DOHH2 (cell line): Measurements from ENCODE around the gene CHORDC1.
"Not testable (repeated sequence)": the region's sequence is repeated elsewhere in the genome, so short reads cannot be mapped to it uniquely, and the experiment has no call there.

Experiments
- H3F3A ChIP-seq: fragments of 200-600 bp; sonication (generic), shearing (Covaris generic); 2 replicates; pipeline ENCODE4 v1.6.0; 2016; ENCODE audit warnings: antibody characterized with exemption, mild to moderate bottlenecking; ENCODE audit not compliant: control insufficient read depth, insufficient read depth
- H3K27ac ChIP-seq: fragments of 200-600 bp; sonication (generic); 2 replicates; pipeline ENCODE4 v1.5.1; 2014; ENCODE audit warnings: low read depth, mild to moderate bottlenecking, low read length, moderate library complexity
- H3K27me3 ChIP-seq: fragments of 200-600 bp; sonication (generic); 2 replicates; pipeline ENCODE4 v1.6.1; 2014; ENCODE audit warnings: mild to moderate bottlenecking, low read length, mixed read lengths; ENCODE audit not compliant: control insufficient read depth
- H3K36me3 ChIP-seq: fragments of 200-600 bp; sonication (generic); 2 replicates; pipeline ENCODE4 v1.6.1; 2014; ENCODE audit warnings: mild to moderate bottlenecking, low read length, moderate library complexity, mixed read lengths; ENCODE audit not compliant: control insufficient read depth
- H3K4me1 ChIP-seq: fragments of 200-600 bp; sonication (generic); 2 replicates; pipeline ENCODE4 v1.6.1; 2014; ENCODE audit warnings: mild to moderate bottlenecking, low read length, mixed read lengths; ENCODE audit not compliant: control insufficient read depth
- H3K4me2 ChIP-seq: fragments of 200-600 bp; sonication (generic); 2 replicates; pipeline ENCODE4 v1.6.0; 2014; ENCODE audit warnings: mild to moderate bottlenecking, low read length, moderate library complexity
- H3K4me3 ChIP-seq: fragments of 200-600 bp; sonication (generic); 2 replicates; pipeline ENCODE4 v1.5.1; 2014; ENCODE audit warnings: mild to moderate bottlenecking, low read length, mixed read lengths
- H3K79me2 ChIP-seq: fragments of 200-600 bp; sonication (generic); 2 replicates; pipeline ENCODE4 v1.6.1; 2014; ENCODE audit warnings: mild to moderate bottlenecking, low read length, mixed read lengths; ENCODE audit not compliant: control insufficient read depth
- H3K9me2 ChIP-seq: fragments of 200-600 bp; sonication (generic); replicated peaks from 2 replicates; pipeline ENCODE4 v1.6.1; 2014; ENCODE audit warnings: mild to moderate bottlenecking, low read length, mixed read lengths; ENCODE audit not compliant: control insufficient read depth
- H3K9me3 ChIP-seq: fragments of 200-600 bp; sonication (generic); 2 replicates; pipeline ENCODE4 v1.6.1; 2014; ENCODE audit warnings: antibody characterized with exemption, low read length, mixed read lengths; ENCODE audit not compliant: control insufficient read depth, insufficient read depth
- H4K20me1 ChIP-seq: fragments of 200-600 bp; sonication (generic); 2 replicates; pipeline ENCODE4 v1.6.0; 2014; ENCODE audit warnings: low read depth, mild to moderate bottlenecking, antibody characterized with exemption, low read length, moderate library complexity; ENCODE audit not compliant: control insufficient read depth, insufficient read depth
- CTCF ChIP-seq: fragments of 200-600 bp; sonication (generic); IDR thresholded peaks from one replicate; pipeline ENCODE4 v1.5.1; 2014; ENCODE audit warnings: antibody characterized with exemption, mild to moderate bottlenecking, low read depth, low read length; ENCODE audit not compliant: poor library complexity, severe bottlenecking
- EZH2phosphoT487 ChIP-seq: fragments of 200-600 bp; sonication (generic); IDR thresholded peaks from 2 replicates; pipeline ENCODE4 v1.6.1; 2017; ENCODE audit warnings: borderline replicate concordance, mild to moderate bottlenecking, antibody characterized with exemption, low read length, moderate library complexity, mixed read lengths

Gene CHORDC1

GRCh38 chr11:90242894-90243416 lies 20.1 kb upstream of the CHORDC1 start:
- Histone ChIP-seq H3F3A (no peaks in the 10 kb centered on the region), H4K20me1 (no peaks in the 10 kb centered on the region), H3K4me1 (no peaks in the 10 kb centered on the region), H3K9me3 (no peaks in the 10 kb centered on the region), H3K27ac (no peak overlapping the region), H3K36me3 (no peaks in the 10 kb centered on the region), H3K4me3 (no peak overlapping the region), H3K4me2 (no peak overlapping the region), H3K79me2 (no peaks in the 10 kb centered on the region), H3K27me3 (0 out of 2 replicates have a peak, but pooled peaks cover 5% of the 10 kb centered on the region), H3K9me2 (no peaks in the 10 kb centered on the region)
- TF ChIP-seq CTCF: no peak
- no peak for TF ChIP-seq EZH2phosphoT487

- H4K20me1 ChIP-seq: no peaks in the 10 kb centered on the region
- H3K9me2 ChIP-seq: no peaks in the 10 kb centered on the region
- no peak for TF ChIP-seq EZH2phosphoT487
- TF ChIP-seq CTCF: no peak
- H3K36me3 ChIP-seq: no peaks in the 10 kb centered on the region
- no peak overlapping the region for H3K27ac ChIP-seq
- no peak overlapping the region for H3K4me2 ChIP-seq
- H3K4me1 ChIP-seq: no peaks in the 10 kb centered on the region
- H3F3A ChIP-seq: no peaks in the 10 kb centered on the region
- no peak overlapping the region for H3K4me3 ChIP-seq
- no peaks in the 10 kb centered on the region for H3K79me2 ChIP-seq
- H3K9me3 ChIP-seq: no peaks in the 10 kb centered on the region
- 0 out of 2 replicates have a peak, but pooled peaks cover 5% of the 10 kb centered on the region for H3K27me3 ChIP-seq
Observed at GRCh38 chr11:90241414-90241813, 18.6 kb upstream of the CHORDC1 start.

GRCh38 chr11:90239967-90240636 lies 17.3 kb upstream of the CHORDC1 start:
- H3K36me3 ChIP-seq, H3F3A ChIP-seq, H3K9me3 ChIP-seq, H3K9me2 ChIP-seq, H3K4me1 ChIP-seq, H3K27ac ChIP-seq, H3K79me2 ChIP-seq, H3K4me3 ChIP-seq, H4K20me1 ChIP-seq, H3K27me3 ChIP-seq, H3K4me2 ChIP-seq: not testable (repeated sequence)

GRCh38 chr11:90237004-90237403 lies 14.2 kb upstream of the CHORDC1 start:
- Histone ChIP-seq H3K9me3 (no peaks in the 10 kb centered on the region), H3K27ac (no peak overlapping the region), H3K27me3 (peaks cover 8% of the 10 kb centered on the region; the same call in 1 of the 2 replicates), H3K4me2 (no peak overlapping the region), H4K20me1 (no peaks in the 10 kb centered on the region), H3K4me3 (no peak overlapping the region), H3F3A (no peaks in the 10 kb centered on the region), H3K4me1 (no peaks in the 10 kb centered on the region), H3K36me3 (no peaks in the 10 kb centered on the region), H3K79me2 (no peaks in the 10 kb centered on the region), H3K9me2 (no peaks in the 10 kb centered on the region)
- TF ChIP-seq EZH2phosphoT487: no peak
- no peak for TF ChIP-seq CTCF
